ENCODE measurements around the gene UQCC5. TPM values are rescaled to one million over a fixed set of nuclear protein-coding genes. Genes with fewer than 3 reads are reported as not detected.

Gene UQCC5
- total RNA-seq, 4 donors from 2014 or later: 1.9 to 47.5 (median 18.7) TPM

- no peak for ATAC-seq
- 54% methylated on average over 5 of the region's 7 CpGs; no CpG with 5 or more reads in 1 of the 2 donors for WGBS, 2 donors (ENCODE audit: low coverage in 1 of 2)
These were observed 24.9 kb upstream of the UQCC5 start for GRCh38 chr3:52511509-52511908.

GRCh38 chr3:52512105-52512504, 24.3 kb upstream of the UQCC5 start:
- no peak overlapping the region for H3K4me3 ChIP-seq
- H3K27ac ChIP-seq: no peak overlapping the region
- no peaks in the 10 kb centered on the region for H3K9me3 ChIP-seq
- no peak for ATAC-seq
- H3K4me1 ChIP-seq: no peaks in the 10 kb centered on the region
- H3K36me3 ChIP-seq: peaks cover 0 to 32% of the 10 kb centered on the region in 2 donors
- 20% methylated on average over 1 of the region's 8 CpGs; no CpG with 5 or more reads in 1 of the 2 donors for WGBS, 2 donors (ENCODE audit: low coverage in 1 of 2)
- TF ChIP-seq POLR2A (IDR thresholded peaks at IDR 0.05): no peak
- TF ChIP-seq EP300 (IDR thresholded peaks at IDR 0.05): no peak
- TF ChIP-seq POLR2AphosphoS5 (IDR thresholded peaks at IDR 0.05): no peak
- no peaks in the 10 kb centered on the region for H3K27me3 ChIP-seq

More at GRCh38 chr3:52511509-52511908, 24.9 kb upstream of the UQCC5 start:
- H3K4me3 ChIP-seq: no peak overlapping the region
- H3K27me3 ChIP-seq: no peaks in the 10 kb centered on the region
- no peaks in the 10 kb centered on the region for H3K4me1 ChIP-seq
- no peaks in the 10 kb centered on the region for H3K9me3 ChIP-seq
- peaks cover 0 to 32% of the 10 kb centered on the region in 2 donors for H3K36me3 ChIP-seq
- TF ChIP-seq EP300 (IDR thresholded peaks at IDR 0.05) (no peak), CTCF (IDR thresholded peaks at IDR 0.05) (no peak), POLR2AphosphoS5 (IDR thresholded peaks at IDR 0.05) (no peak)
- no peak overlapping the region for H3K27ac ChIP-seq

- H3K27ac ChIP-seq: no peak overlapping the region
- peaks cover 0 to 32% of the 10 kb centered on the region in 2 donors for H3K36me3 ChIP-seq
- no peaks in the 10 kb centered on the region for H3K27me3 ChIP-seq
- WGBS, 2 donors (ENCODE audit: low coverage in 1 of 2): no CpG with 5 or more reads among the region's 17 CpGs
- H3K4me3 ChIP-seq: no peak overlapping the region
- no peak for ATAC-seq
- TF ChIP-seq EP300 (IDR thresholded peaks at IDR 0.05): no peak
- TF ChIP-seq CTCF (IDR thresholded peaks at IDR 0.05): no peak
- TF ChIP-seq POLR2A (IDR thresholded peaks at IDR 0.05): no peak
- no peak for TF ChIP-seq POLR2AphosphoS5 (IDR thresholded peaks at IDR 0.05)
- H3K9me3 ChIP-seq: no peaks in the 10 kb centered on the region
- H3K4me1 ChIP-seq: no peaks in the 10 kb centered on the region
These were observed 23.7 kb upstream of the UQCC5 start for GRCh38 chr3:52512727-52513126.

- H3K4me3 ChIP-seq: no peak overlapping the region
- ATAC-seq: no peak
- WGBS, 2 donors (ENCODE audit: low coverage in 1 of 2): no CpG with 5 or more reads among the region's 7 CpGs
These were observed 23.1 kb upstream of the UQCC5 start for GRCh38 chr3:52513281-52513680.

GRCh38 chr3:52514576-52514975, 21.8 kb upstream of the UQCC5 start:
- Histone ChIP-seq H3K4me3 (no peak overlapping the region), H3K36me3 (peaks cover 0 to 28% of the 10 kb centered on the region in 2 donors), H3K27ac (no peak overlapping the region), H3K27me3 (no peaks in the 10 kb centered on the region), H3K4me1 (peaks cover 0 to 8% (median 0%) of the 10 kb centered on the region in 3 donors), H3K9me3 (no peaks in the 10 kb centered on the region)
- WGBS, 2 donors (ENCODE audit: low coverage in 1 of 2): 72% methylated on average over 4 of the region's 11 CpGs; no CpG with 5 or more reads in 1 of the 2 donors
- no peak for TF ChIP-seq POLR2AphosphoS5 (IDR thresholded peaks at IDR 0.05)
- no peak for ATAC-seq

More at GRCh38 chr3:52513281-52513680, 23.1 kb upstream of the UQCC5 start:
- no peak for TF ChIP-seq POLR2A (IDR thresholded peaks at IDR 0.05)
- no peak for TF ChIP-seq POLR2AphosphoS5 (IDR thresholded peaks at IDR 0.05)
- no peak for TF ChIP-seq CTCF (IDR thresholded peaks at IDR 0.05)
- TF ChIP-seq EP300 (IDR thresholded peaks at IDR 0.05): no peak
- Histone ChIP-seq H3K36me3 (peaks cover 0 to 28% of the 10 kb centered on the region in 2 donors), H3K9me3 (no peaks in the 10 kb centered on the region), H3K4me1 (no peaks in the 10 kb centered on the region), H3K27me3 (no peaks in the 10 kb centered on the region), H3K27ac (no peak overlapping the region)

GRCh38 chr3:52515192-52515591, 21.2 kb upstream of the UQCC5 start:
- Histone ChIP-seq H3K36me3 (peaks cover 0 to 29% of the 10 kb centered on the region in 2 donors), H3K9me3 (no peaks in the 10 kb centered on the region), H3K27me3 (no peaks in the 10 kb centered on the region), H3K4me3 (no peak overlapping the region), H3K4me1 (peaks cover 0 to 8% (median 0%) of the 10 kb centered on the region in 3 donors), H3K27ac (no peak overlapping the region)
- TF ChIP-seq POLR2A (IDR thresholded peaks at IDR 0.05) (no peak), POLR2AphosphoS5 (IDR thresholded peaks at IDR 0.05) (no peak), EP300 (IDR thresholded peaks at IDR 0.05) (no peak), CTCF (IDR thresholded peaks at IDR 0.05) (no peak)
- no peak for ATAC-seq
- WGBS, 2 donors (ENCODE audit: low coverage in 1 of 2): 44 to 100% methylated on average over 2 to 5 of the region's 6 CpGs
